ENCODE measurements around the gene OSER1. TPM values are rescaled to one million over a fixed set of nuclear protein-coding genes. Genes with fewer than 3 reads are reported as not detected.

Gene OSER1
- total RNA-seq, 1 donor from 2014 or later: 35.9 TPM

- DNase-seq: no peak
Observed at GRCh38 chr20:44173846-44174245, 36.7 kb downstream of the OSER1 start.

GRCh38 chr20:44173116-44173515 is 37.5 kb downstream of the OSER1 start:
- no peak for DNase-seq

GRCh38 chr20:44172572-44172950 is 38.0 kb downstream of the OSER1 start:
- no peak for DNase-seq

- DNase-seq: no peak
Observed at GRCh38 chr20:44171775-44172571, 38.6 kb downstream of the OSER1 start.

GRCh38 chr20:44170816-44171410 is 39.7 kb downstream of the OSER1 start:
- DNase-seq: no peak

- no peak for DNase-seq
Observed at GRCh38 chr20:44167736-44168135, 42.8 kb downstream of the OSER1 start.

- no peak for DNase-seq
Observed at GRCh38 chr20:44166477-44166876, 44.1 kb downstream of the OSER1 start.

GRCh38 chr20:44166008-44166407 is 44.6 kb downstream of the OSER1 start:
- no peak for DNase-seq

- no peak for DNase-seq
Observed at GRCh38 chr20:44160133-44160532, 50.4 kb downstream of the OSER1 start.

GRCh38 chr20:44159711-44160110 is 50.9 kb downstream of the OSER1 start:
- DNase-seq: no peak

- no peak for DNase-seq
Observed at GRCh38 chr20:44159125-44159524, 51.4 kb downstream of the OSER1 start.

GRCh38 chr20:44157061-44157460 is 53.5 kb downstream of the OSER1 start:
- no peak for DNase-seq

- no peak for DNase-seq
Observed at GRCh38 chr20:44154521-44155001, 56.0 kb downstream of the OSER1 start.

- DNase-seq: no peak
Observed at GRCh38 chr20:44153636-44154043, 56.9 kb downstream of the OSER1 start.

GRCh38 chr20:44151621-44152416 is 58.8 kb downstream of the OSER1 start:
- no peak for DNase-seq

GRCh38 chr20:44146272-44146671 is 64.3 kb downstream of the OSER1 start:
- no peak for DNase-seq

Other genes starting within 250 kb of the OSER1 start
- gene JPH2, start 23.6 kb downstream of the OSER1 start, total RNA-seq: 0.16 TPM
- gene GDAP1L1, start 36.5 kb upstream of the OSER1 start, total RNA-seq: 121 TPM
- 9.8 TPM for gene FITM2, start 100.4 kb upstream of the OSER1 start, total RNA-seq
- not detected for gene R3HDML, start 126.3 kb upstream of the OSER1 start, total RNA-seq
- not detected for gene HNF4A, start 144.9 kb upstream of the OSER1 start, total RNA-seq

Data from occipital lobe (tissue), 2 donors.